Measurements from ENCODE around the gene CRABP2.
A peak's percentile ranks its signal among the peaks of the same experiment; 100 is the strongest.

The CRABP2 gene

DNA sequence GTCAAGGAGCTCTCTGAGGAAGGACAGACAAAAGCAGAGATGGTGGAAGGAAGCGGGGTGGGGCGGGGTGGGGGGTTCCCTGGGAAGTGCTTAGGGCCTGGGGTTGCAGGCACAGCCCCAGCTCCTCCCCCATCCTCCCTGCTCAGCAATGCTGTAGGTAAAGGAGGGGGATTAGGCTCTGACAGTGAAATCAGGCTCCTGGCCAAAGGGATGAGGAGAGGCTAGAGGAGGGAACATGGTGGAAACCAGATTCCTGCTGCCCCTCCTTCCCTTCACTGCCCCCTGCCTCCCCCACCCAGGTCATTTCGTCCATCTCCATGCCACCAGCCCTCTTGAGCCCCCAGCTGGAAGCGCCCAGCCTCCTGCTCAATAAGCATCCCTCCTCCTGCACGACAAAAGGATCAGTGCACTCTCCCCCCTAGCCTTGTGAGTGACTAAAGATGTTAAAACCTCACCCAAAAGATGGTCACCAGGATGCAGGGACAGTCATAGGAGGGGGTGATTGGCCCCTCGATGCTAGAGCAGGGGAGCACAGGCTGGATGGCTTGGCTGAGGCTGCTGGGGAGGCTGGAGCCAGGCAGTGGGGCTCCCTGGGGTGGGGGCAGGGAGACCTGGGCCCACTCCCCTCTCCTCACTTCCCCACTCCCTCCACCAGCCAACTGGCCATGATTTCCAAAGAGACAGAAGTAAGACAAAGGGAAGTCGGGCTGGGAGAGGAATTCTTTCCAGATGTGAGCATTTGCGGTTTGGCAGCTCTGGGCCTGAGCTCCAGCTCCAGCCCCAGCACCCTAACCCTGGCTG, 2.2 kb upstream of the CRABP2 start:
- no peak for DNase-seq

DNA sequence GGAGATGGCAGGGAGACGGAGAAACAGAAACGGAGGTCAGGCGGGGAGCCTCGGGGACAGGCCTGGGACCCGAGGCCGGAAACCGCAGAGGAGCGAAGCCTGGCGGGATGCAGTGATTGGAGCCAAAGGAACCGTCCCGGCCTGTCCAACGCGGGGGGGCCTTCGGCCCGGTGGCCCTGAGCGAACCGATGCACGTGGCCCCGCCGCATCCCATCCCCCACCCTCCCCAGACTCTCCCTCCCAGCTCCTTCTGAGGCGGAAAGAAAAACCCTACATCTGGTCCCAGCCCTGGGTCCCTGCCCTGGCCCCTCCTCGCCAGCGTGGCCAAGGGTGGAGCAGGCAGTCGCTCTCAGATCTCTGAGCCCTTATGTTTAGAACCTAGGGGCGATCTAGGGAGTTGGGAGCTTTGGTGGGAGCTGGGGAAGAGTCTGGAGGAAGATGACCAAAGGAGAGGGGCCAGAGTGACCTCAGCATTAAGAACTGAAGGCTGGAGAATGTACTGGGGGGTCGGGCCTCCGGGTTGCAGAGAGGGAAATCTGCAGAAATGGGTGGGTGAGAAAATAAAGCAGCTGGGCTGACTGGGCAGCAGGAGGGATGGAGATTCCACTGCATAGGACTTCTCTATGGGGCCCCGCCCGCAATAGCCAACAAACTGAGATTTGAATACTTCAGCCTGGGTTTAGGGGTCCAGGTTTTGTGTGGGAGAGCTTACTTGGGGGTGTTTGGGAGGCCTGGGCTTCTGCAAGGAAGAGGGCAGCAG, 1.5 kb upstream of the CRABP2 start:
- no peak for DNase-seq

DNA sequence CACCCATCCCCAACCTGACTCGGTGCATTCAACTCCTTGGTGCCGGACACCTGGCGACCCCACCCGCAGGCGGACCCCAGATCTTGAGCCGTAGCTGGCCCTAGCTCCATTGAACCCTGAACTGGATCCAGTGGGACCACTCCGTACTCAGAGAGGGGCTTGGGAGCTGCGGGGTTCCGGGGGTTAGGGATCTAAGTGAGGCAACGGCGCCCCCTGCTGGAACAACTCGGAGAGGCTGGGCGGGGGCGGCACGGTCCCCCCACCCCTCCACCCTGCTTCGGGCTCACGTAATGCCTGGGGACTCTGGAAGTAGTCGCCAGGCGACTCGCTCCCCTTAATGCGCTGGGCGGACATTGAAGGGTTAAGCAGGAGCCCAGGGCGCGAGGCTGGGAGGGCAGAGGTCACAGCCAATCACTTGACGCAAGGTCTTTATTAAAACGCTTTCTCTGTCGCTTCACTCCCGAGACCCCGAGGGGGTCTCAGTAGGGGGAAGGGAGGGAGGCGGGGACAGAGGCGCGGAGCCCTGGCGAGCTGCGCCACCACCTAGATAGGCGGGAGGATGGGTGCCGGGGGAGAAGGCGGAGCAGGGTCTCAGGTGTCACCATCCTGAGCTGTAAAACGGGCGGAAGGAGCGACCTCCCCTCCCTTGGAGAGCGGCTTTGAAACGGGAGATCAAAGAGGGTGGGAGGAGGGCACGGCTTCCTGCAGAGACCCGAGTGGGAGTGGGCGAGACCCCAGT, 704 bp upstream of the CRABP2 start:
- peak; percentile 30 to 50 for DNase-seq

DNA sequence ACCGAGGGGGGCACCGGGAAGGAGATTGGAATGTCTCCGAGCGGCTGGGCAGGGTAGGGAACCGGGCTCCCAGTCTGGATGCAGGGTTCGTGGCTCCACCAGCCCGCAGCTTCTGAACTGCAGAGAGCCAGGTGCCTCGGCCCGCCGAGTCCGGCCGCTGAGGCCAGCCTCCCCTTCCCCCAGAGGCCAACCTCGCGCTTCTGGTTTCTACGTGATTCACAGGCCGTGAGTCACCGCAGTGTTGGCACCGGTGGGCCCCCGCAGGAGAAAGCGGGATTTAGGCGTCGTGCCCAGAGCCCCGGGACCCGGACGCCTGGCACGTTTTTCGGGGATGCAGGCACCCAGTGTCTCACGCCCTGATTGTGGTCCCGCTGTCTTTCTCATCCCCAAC, 458 bp downstream of the CRABP2 start:
- DNase-seq = peak in 1 of 2 experiments; percentile 14

DNA sequence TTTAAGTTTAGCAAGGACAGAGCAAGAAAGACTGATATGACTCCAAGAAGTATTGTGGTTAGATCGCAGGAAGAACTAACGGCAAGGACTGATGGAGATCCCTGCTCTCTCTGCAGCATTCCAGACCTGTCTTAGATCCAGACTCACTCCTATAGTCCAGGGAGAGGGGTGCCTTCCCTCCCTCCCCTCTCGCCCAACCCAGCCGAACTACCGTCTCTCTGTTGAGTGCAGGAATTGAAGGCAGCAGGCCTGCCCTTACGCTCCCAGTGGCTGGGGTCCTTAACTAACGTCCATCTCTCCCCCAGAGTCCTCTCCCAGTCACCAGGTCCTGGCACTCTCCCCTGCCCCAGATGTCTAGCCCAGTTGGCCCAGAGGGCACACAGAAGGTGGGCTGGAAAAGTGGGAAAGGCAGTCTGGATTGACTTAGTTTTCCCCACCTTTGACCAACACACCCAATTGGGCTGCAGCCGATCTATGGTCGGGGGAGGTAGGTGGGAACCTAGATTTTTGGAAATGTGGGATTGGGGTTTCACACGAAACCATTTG, 1.1 kb downstream of the CRABP2 start:
- DNase-seq = no peak

DNA sequence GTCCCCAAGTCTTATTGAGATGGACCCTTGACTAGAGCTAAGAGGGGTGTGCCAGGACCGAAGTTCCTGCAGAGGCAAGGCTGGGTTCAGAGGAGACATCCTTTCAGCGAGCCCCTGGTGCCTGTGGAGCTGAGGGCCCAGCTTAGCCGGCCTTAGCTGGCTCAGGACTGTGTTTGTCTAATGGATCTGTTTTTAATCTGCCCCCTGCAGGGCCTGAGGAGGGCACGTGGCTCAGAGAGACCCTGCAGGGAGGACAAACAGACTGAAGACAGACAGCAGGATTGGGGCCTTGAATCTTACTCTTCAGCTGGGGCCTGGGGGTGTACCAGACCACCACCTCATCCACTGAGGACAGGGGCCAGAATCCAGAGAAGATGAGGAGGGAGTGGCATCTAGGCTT, 1.6 kb downstream of the CRABP2 start:
- DNase-seq = no peak

DNA sequence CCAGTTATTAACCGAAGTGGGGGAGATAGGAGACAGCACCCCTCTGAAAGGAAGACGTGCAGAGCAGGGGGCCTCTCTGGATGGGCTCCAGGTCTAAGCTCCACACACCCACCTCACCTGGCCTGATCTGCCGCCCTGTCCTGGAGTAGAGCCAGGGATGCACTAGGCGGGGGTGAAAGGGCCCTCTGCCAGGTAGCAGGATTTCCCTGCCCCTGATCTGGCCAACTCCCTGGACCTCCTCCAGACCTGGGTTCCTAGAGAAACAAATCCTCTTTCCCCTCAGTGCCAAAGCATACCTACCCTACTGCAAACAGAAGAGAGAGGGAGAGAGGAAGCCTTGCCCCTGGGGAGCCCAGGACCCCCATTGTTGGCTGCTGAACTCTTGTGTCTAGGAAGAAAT, 2.0 kb downstream of the CRABP2 start:
- no peak for DNase-seq

DNA sequence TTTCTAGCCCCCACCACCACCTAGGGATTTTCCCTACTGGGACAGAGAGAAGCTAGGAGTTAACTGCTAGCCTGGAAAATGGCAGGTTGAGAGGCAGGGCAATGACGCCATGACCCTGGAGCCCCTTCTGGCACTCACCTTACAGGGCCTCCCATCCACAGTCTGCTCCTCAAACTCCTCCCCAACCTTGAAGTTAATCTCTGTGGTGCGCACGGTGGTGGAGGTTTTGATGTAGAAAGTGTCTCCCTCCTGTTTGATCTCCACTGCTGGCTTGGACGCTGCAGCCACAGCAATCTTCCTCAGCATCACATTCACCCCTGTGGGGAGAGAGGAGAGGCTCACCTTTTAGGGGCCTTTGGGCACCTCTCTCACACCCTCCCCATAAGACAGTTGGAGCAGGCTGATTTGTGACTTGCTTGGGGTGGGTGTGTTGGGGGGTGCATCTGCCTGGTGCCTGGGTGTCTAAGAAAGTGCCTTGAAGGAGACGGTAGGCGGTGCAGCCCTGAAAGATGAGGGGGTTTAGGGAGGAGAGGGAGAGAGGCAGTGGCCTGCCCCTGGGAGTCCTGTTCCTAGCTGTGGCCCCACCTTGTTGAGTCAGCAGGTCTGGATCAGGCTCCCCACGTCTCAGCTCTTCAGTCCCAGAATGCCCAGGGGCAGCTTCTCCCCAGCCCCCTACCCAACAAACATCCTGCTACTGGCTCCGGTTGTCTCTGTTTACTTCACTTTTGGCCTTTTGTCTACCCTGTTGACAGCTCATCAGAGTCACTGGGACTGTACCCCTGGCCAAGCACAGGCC, 4.4 kb downstream of the CRABP2 start:
- no peak for DNase-seq

DNA sequence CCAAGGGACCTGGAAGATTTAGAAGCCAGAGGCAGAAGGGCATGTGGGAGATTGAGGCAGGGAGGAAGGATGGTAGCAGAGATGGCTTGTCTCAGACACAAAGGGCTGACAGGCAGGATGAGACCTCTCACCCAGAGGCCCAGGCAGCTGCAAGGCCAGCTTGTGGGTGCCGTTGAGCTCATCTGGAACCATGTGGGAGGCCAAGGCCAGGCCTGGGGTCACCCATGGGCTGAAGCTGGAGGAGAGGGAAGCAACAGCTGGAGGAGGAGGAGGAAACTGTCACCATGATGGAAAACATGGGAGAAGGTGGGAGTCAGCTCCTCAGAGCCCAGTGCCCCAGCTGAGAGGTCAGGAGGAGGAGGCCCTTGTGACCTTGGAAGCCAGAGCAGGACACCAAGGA, 6.4 kb downstream of the CRABP2 start:
- DNase-seq = no peak

DNA sequence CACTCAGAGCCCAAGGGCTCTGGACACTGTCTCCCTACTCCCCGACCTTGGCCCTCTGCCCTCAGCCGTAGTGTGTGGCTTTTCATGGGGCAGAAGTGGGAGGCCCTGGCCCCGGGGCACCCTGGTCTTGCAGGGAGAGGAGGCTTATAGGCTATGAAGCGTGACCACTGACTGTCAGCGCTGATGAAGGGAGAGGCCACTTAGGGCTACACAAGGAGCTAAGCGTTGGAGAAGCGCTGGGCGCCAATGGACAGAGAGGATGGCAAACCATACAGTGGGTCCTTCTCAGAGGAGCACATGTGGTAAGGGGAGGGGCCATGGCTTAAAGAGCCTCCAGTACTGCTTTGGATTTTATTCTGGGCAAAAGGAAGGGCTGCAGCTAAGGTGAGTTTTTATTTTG, 7.9 kb downstream of the CRABP2 start:
- DNase-seq = no peak

DNA sequence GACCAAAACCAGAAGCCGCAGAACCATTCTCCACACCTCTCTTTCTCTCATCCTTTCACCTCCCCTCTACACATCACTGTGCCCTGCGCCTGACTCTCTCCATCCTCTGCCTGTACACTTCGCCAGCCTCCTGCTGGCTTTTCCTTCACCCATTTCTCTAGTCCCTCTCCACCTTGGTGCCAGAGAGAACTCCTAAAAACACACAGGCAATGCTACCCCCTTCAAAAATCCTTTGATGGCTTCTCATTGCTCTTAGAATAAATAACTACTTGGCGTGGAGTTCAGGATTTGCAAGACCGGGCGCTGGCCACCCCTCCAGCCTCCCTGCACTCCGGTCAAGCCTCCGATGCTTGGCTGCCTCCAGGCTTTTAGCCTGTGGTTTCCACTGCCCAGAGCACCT, 8.6 kb downstream of the CRABP2 start:
- DNase-seq = no peak

DNA sequence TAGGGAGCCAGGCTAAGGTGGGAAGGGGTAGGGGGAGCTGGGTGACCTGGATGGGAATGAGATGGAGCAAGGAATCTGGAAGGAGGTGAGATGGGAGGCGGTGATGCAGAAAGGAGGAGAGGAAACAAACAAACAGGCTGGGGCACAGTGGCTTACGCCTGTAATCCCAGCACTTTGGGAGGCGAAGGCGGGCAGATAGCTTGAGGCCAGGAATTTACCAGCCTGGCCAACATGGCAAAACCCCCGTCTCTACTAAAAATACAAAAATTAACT, 10.8 kb downstream of the CRABP2 start:
- no peak for DNase-seq

DNA sequence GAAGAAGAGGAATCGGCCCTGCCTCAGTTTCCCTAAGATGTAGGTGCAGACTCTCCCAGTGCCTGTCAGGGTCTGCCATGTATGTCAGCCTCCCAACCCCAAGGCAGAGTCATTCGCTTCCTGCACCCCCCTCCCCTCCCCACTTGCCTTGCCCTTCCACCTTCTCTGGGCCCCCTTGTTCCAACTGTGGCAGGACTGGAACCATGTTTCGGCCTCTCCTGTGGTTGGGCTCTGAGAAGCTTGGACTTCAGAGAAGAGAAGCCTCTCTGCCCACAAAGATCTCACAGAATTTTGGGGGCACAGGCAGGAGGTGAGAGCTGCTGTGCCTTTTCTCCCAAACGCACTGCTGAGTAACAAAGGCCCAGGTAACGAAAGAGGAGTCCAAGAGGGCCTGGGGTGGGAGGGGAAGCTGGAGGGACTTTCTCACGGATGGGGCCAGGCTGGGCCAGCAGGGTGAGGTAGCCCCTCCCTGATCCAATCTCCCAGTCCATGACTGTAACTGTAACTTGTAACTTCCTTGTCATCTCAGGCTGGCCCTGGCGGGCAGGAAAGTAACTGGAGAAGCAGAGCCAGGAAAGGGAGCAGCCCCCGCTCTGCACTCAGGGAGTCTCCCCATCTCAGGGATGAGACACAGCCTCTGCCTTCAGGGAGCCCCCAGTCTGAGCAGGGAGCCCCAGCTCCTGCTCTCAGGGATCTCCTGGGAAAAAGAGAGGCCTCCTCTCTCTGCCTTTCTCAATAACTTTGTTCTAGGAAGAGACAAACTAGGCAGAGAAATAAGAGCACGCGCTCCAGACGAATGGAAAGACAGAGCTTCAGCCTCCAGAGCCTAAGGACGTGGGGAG, 11.3 kb downstream of the CRABP2 start:
- DNase-seq = no peak

DNA sequence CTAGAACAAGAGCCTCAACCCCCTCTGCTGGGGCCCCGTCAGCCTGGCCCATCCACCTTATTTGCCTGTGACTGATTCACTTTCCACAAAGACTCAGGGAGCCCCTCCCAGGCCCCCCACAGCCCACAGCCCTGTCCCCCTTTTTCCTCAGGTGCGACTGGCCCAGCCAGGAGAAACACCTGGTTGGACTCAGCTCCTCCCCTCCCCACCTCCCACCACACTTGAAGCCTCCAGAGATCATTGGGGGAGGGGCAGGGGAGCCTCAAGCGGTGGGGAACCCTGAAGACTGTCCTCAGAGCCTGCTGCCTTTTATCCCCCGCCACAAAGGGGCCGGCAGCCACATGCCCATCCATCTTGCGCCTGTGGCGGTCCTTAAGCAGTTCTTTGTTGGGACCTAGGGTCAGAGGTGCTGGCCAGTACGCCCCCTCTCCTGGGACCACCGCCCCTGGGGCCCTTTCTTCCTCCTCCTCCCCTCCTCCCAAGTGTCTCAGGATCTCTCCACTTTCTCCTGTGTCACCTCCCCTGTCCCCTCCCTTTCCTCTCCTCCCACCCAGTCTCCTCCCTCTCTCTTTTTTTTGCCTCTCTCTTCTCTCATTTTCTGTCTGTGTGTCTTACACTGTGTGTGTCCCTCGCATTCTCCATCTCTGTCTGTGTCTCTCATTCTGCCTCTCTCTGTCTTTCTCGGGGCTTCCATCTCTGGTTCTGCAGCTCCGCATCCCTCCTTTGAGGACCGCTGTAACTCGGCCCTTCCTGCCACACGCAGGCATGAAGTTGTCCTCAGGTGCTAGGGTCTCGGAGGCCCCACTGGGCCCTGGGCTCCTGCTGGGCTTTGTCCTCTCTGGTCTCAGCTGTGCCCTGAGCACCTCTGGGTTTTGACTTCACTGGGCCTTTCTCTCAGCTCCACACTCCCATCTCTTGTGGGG, 12.2 kb downstream of the CRABP2 start:
- peak in 1 of 2 experiments; percentile 23 for DNase-seq

DNA sequence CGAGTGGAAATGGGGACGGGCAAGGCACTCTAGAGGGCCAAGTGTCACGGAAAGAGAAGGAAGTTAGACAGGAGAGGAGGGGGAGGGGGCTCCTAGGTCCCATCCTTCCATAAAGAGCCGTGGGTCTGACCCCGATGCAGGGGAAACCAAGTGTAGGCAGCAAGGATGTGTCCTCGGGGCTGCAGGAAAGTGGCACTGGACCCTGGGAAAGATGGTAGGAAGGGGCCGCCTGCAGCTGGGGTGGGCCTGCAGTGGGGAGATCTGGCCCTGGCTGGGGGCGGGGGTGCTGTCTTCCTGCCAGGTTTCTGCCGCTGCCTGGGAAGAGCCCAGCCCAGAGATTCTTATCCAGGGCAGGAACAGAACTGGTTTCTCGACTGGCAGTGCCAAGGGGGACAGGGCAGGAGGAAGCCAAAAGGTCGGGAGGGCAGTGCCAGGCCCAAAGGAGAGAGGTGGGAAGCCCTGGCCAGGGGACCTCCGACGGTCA, 12.9 kb downstream of the CRABP2 start:
- no peak for DNase-seq

DNA sequence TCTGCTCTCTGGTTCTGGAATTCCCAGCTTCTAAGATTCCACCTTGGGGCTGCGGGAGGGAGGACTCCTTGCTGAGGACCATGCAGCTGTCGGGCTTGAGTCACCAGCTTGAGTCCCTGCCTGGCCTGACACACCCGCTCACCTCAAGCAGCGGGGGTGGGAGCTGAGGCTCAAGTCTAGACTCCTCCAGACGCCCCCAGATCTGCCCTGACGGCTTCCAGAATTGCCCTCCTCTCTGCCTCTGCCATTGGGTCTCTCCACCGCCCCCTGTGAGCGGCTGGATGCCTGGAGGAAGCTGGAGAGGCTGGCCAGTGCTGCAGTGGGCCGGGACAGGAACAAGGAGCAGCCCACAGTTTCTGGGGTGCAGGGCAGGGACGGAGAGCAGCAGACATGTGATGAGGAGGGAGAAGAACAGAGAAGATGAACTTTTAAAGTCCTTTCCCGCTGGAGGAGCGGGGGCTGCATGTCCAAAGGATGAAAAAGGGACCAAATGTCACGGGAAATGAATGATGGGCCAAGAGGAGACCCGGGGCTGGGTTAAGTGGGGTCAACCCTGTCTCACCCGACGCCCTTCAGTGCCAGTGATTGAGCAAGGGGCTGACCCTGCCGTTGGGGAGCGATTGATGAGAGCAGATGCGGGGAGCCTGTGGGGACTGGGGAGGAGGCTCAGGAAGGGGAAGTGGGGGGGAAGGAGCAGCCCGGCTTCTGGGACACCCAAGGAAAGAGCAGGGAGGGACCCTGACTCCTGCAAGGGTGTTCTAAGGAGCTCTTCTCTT, 13.5 kb downstream of the CRABP2 start:
- DNase-seq = no peak

DNA sequence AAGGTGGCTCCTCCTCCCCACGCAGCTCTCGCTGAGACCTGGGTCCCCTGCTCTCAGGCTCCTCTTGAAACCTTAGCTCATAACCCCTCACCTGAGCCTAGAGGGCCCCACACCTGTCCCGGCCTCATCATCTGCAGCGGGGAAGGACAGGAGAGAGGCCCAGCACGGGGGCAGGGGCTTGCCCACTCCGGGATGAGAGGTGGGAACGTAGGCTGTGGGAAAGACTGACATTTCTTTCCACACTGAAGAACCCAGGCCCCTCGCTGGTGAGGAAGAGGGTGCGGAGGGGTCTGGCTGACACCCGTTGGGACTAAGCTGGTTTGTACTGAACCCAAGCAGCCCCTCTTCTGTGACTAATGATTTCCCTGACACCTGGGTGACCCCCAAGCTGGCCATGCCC, 14.2 kb downstream of the CRABP2 start:
- no peak for DNase-seq

DNA sequence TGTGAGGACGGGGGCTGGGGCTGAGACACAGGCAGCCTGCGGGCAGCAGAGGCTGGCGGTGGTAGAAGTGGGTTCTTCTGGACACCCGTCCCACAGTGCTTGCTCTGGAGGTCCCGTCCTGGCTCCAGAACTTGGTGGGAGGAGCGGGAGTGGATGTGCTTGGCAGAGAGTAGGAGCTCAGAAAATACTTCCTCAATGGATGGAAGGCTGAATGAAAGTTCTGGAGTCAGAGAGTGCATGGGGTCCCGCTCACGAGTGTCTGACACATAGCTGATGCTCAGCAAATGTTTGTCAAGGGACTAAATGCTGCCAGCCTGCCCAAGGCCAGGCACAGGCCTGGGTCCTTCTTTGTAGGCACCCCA, 14.7 kb downstream of the CRABP2 start:
- no peak for DNase-seq

DNA sequence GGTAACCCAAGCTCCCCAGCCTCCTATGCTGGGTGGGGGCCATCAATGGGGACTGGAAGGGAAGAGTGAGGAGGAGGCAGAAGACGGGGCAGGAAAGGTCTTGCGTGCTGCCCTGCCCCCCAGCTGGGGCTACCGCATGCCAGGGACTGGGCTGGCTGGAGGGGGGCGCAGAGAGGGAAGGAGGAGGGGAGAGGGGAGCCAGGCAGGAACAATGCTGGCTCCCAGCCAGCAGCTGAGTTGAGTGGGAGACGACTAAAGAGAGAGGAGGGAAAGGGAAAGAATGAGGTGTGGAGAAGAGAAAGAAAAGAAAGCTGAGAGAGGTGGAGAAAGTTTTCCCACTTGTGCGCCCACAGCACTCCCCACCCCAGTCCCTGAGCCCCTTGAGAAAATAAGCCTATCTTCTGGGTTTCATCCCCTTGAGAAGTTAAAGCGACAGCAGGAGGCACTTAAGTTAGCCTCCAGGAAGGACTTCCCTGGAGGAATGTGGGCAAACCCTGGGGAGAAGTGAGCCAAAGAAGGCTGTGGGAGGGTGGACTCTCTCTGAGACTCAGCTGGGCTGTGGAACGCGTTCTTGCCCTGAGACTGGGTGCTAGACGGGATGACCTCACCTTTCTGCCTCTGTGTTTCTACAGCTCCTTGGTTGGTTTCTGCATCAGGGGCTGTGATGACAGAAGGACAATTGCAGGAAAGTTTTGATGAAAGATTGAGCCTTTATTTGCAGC, 15.3 kb downstream of the CRABP2 start:
- no peak for DNase-seq
